Neural cell (in vitro differentiated cells): ENCODE results near the gene NYAP1. TPM values are rescaled to one million over a fixed set of nuclear protein-coding genes. Genes with fewer than 3 reads are reported as not detected.
"Not testable (repeated sequence)": the region's sequence is repeated elsewhere in the genome, so short reads cannot be mapped to it uniquely, and the experiment has no call there.

ENCODE experiments used
- H2AFZ ChIP-seq: fragments of 200-600, 300-800 bp; sonication (generic), shearing (Covaris generic); 2 replicates; pipeline ENCODE4 v1.6.0; 2014; ENCODE audit warnings: low read depth, mild to moderate bottlenecking, antibody characterized with exemption, low read length, moderate library complexity
- H3F3A ChIP-seq: fragments of 200-600 bp; shearing (Covaris generic); 2 replicates; pipeline ENCODE4 v1.6.1; 2016; ENCODE audit warnings: mild to moderate bottlenecking, moderate library complexity, mixed read lengths, antibody characterized with exemption, low read length; ENCODE audit not compliant: insufficient read depth, poor library complexity, severe bottlenecking
- H3K27ac ChIP-seq: fragments of 200-600, 300-800 bp; sonication (generic), shearing (Covaris generic); 2 replicates; pipeline ENCODE4 v1.5.1; 2014; ENCODE audit warnings: mild to moderate bottlenecking, low read length, moderate library complexity
- H3K27me3 ChIP-seq: fragments of 300-800, 200-600 bp; sonication (generic), shearing (Covaris generic); 2 replicates; pipeline ENCODE4 v1.6.0; 2014; ENCODE audit warnings: mild to moderate bottlenecking, low read depth, low read length, moderate library complexity; ENCODE audit not compliant: insufficient read depth
- H3K36me3 ChIP-seq: fragments of 300-800, 200-600 bp; sonication (generic), shearing (Covaris generic); 2 replicates; pipeline ENCODE4 v1.5.1; 2014; ENCODE audit warnings: mild to moderate bottlenecking, antibody characterized with exemption, low read length, moderate library complexity; ENCODE audit not compliant: insufficient read depth
- H3K4me2 ChIP-seq: fragments of 300-800, 200-600 bp; sonication (generic), shearing (Covaris generic); 2 replicates; pipeline ENCODE4 v1.6.0; 2014; ENCODE audit warnings: mild to moderate bottlenecking, low read length
- H3K4me3 ChIP-seq: fragments of 300-800, 200-600 bp; sonication (generic), shearing (Covaris generic); 2 replicates; pipeline ENCODE4 v1.5.1; 2014; ENCODE audit warnings: mild to moderate bottlenecking, low read length, moderate library complexity
- H3K79me2 ChIP-seq: fragments of 200-600 bp; shearing (Covaris generic); replicated peaks from 2 replicates; pipeline ENCODE4 v1.6.0; 2014; ENCODE audit warnings: mild to moderate bottlenecking, low read length, moderate library complexity; ENCODE audit not compliant: insufficient read depth
- H3K9ac ChIP-seq: fragments of 300-800, 200-600 bp; sonication (generic), shearing (Covaris generic); 2 replicates; pipeline ENCODE4 v1.6.1; 2016; ENCODE audit warnings: mild to moderate bottlenecking, low read length, mixed read lengths
- H3K9me2 ChIP-seq: fragments of 200-600 bp; shearing (Covaris generic); 2 replicates; pipeline ENCODE4 v1.6.1; 2016; ENCODE audit warnings: mild to moderate bottlenecking, low read length, mixed read lengths; ENCODE audit not compliant: insufficient read depth
- H3K9me3 ChIP-seq: fragments of 200-600, 300-800 bp; sonication (generic), shearing (Covaris generic); 2 replicates; pipeline ENCODE4 v1.6.1; 2016; ENCODE audit warnings: mild to moderate bottlenecking, mixed run types, low read length, moderate library complexity, mixed read lengths
- H4K20me1 ChIP-seq: fragments of 200-600 bp; shearing (Covaris generic); 2 replicates; pipeline ENCODE4 v1.6.1; 2016; ENCODE audit warnings: mild to moderate bottlenecking, mixed run types; ENCODE audit not compliant: insufficient read depth
- EP300 ChIP-seq: fragments of 450-650 bp; conservative IDR thresholded peaks from 2 replicates; pipeline ENCODE4 v1.6.1; 2014; ENCODE audit warnings: antibody characterized with exemption, mild to moderate bottlenecking, moderate library complexity; ENCODE audit not compliant: poor library complexity, severe bottlenecking
- EZH2 ChIP-seq: fragments of 200-600, 300-800 bp; shearing (Covaris generic), sonication (generic); IDR thresholded peaks from 2 replicates; pipeline ENCODE4 v1.6.1; 2014; ENCODE audit warnings: antibody characterized with exemption, low read length, borderline replicate concordance, mild to moderate bottlenecking; ENCODE audit not compliant: insufficient read depth, poor library complexity, severe bottlenecking
- MXI1 ChIP-seq: fragments of 450-650 bp; conservative IDR thresholded peaks from 2 replicates; pipeline ENCODE4 v1.6.1; 2014; ENCODE audit warnings: antibody characterized with exemption, mild to moderate bottlenecking; ENCODE audit not compliant: poor library complexity, severe bottlenecking
- POLR2AphosphoS5 ChIP-seq: IDR thresholded peaks from 2 replicates; pipeline ENCODE4 v1.6.1; 2012
- RAD21 ChIP-seq: fragments of 450-650 bp; conservative IDR thresholded peaks from 2 replicates; pipeline ENCODE4 v1.6.1; 2014; ENCODE audit warnings: antibody characterized with exemption, mild to moderate bottlenecking, moderate library complexity
- REST ChIP-seq: IDR thresholded peaks from 2 replicates; pipeline ENCODE4 v1.6.1; 2012; ENCODE audit warnings: borderline replicate concordance
- SMC3 ChIP-seq: fragments of 450-650 bp; conservative IDR thresholded peaks from 2 replicates; pipeline ENCODE4 v1.6.1; 2014; ENCODE audit warnings: antibody characterized with exemption, mild to moderate bottlenecking, moderate library complexity; ENCODE audit not compliant: poor library complexity
- TAF1 ChIP-seq: IDR thresholded peaks from 2 replicates; pipeline ENCODE4 v1.6.1; 2012; ENCODE audit warnings: low read depth
- polyA plus RNA-seq: library from polyadenylated mRNA; depleted of rRNA; stranded (reverse); fragments of >200 nt; gene quantifications from 2 replicates; pipeline ENCODE4 v1.2.3, GENCODE V29; 2014
- TF ChIP-seq, protein P1 (sequence below): fragments of 450-650 bp; IDR thresholded peaks from 2 replicates; pipeline ENCODE4 v1.5.1; 2014; ENCODE audit warnings: antibody characterized with exemption, mild to moderate bottlenecking, moderate library complexity; ENCODE audit not compliant: poor library complexity, severe bottlenecking

NYAP1 gene
- polyA plus RNA-seq, 1 donor from 2014 or later: 70.1 TPM

DNA sequence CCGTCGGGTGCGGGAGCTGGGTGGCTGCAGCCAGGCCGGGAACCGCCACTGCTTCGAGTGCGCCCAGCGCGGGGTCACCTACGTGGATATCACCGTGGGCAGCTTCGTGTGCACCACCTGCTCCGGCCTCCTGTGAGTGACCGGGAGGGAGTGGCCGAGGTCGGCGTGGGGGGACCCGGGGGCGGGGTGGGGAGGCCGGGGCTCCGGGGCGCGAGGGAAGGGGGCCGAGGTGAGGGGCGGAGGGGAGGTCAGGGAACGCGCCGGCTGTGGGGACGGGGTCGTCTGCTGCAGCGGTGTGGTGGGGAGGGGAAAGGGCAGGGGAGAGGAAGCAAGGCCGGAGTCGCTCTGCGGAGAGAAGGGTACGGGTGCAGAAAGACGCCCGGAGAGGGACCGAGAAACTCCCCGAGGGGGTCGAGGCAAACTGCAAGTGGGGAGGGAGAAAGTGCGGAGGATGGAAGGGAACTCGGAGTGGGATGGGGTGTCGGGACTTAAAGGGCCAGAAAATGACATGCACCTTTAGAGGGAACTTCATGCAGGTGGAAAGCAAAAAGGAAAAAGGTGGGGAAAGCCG is 55.8 kb downstream of the NYAP1 start:
- TF ChIP-seq POLR2AphosphoS5 (no peak), REST (no peak), EP300 (no peak), SMC3 (no peak), RAD21 (no peak), TAF1 (no peak), MXI1 (no peak), EZH2 (no peak)
- TF ChIP-seq, protein P1, sequence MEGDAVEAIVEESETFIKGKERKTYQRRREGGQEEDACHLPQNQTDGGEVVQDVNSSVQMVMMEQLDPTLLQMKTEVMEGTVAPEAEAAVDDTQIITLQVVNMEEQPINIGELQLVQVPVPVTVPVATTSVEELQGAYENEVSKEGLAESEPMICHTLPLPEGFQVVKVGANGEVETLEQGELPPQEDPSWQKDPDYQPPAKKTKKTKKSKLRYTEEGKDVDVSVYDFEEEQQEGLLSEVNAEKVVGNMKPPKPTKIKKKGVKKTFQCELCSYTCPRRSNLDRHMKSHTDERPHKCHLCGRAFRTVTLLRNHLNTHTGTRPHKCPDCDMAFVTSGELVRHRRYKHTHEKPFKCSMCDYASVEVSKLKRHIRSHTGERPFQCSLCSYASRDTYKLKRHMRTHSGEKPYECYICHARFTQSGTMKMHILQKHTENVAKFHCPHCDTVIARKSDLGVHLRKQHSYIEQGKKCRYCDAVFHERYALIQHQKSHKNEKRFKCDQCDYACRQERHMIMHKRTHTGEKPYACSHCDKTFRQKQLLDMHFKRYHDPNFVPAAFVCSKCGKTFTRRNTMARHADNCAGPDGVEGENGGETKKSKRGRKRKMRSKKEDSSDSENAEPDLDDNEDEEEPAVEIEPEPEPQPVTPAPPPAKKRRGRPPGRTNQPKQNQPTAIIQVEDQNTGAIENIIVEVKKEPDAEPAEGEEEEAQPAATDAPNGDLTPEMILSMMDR: no peak
- no peaks in the 10 kb centered on the region for H4K20me1 ChIP-seq
- H2AFZ ChIP-seq: peak overlapping the region; percentile 46
- H3F3A ChIP-seq: no peaks in the 10 kb centered on the region
- peak overlapping the region; percentile 31 for H3K4me2 ChIP-seq
- H3K9me2 ChIP-seq: no peaks in the 10 kb centered on the region
- peak overlapping the region; percentile 39 for H3K27ac ChIP-seq
- no peaks in the 10 kb centered on the region for H3K27me3 ChIP-seq
- no peaks in the 10 kb centered on the region for H3K36me3 ChIP-seq
- H3K9ac ChIP-seq: peak overlapping the region; percentile 67
- peak overlapping the region; percentile 80 for H3K4me3 ChIP-seq
- H3K9me3 ChIP-seq: no peaks in the 10 kb centered on the region
- peaks cover 7% of the 10 kb centered on the region for H3K79me2 ChIP-seq

DNA sequence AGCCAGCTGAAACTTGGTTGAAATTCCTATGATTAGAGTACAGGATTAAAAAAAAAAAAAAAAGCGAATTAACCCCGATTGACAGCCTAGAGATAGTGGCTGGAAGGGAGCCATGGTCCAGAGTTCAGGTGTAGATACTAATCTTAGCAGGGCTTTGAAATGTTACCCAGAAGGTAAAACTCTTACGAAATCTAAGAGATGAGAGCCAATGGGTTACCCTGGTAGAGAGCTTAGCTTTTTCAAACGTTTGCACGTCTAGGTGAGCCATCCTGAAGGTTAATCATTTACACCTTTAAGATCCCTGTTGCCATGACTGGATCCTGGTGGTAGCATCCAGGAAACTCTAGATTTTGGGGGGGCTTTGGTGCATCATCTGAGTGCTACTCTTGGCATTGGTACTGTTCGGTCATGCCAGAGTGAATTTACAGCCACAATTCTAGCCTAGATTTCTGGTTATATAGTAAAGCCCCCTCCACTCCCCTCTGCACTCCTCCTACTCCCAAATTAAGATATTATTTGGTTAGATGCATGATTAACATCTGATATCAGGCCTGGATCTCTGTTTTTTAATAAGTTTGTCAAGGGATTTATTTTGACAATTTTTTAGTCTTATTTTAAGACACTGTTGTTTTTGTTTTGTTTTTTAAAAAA is 56.5 kb downstream of the NYAP1 start:
- no peak overlapping the region for H2AFZ ChIP-seq
- H3K9me2 ChIP-seq: no peaks in the 10 kb centered on the region
- H3K79me2 ChIP-seq: peaks cover 7% of the 10 kb centered on the region
- H3K27ac ChIP-seq: no peak overlapping the region
- H3K9ac ChIP-seq: peak overlapping the region; percentile 67
- no peaks in the 10 kb centered on the region for H3K9me3 ChIP-seq
- H3K27me3 ChIP-seq: no peaks in the 10 kb centered on the region
- peak overlapping the region; percentile 80 for H3K4me3 ChIP-seq
- no peaks in the 10 kb centered on the region for H4K20me1 ChIP-seq
- H3F3A ChIP-seq: no peaks in the 10 kb centered on the region
- TF ChIP-seq SMC3: no peak
- no peak for TF ChIP-seq REST
- TF ChIP-seq TAF1: no peak
- no peak for TF ChIP-seq MXI1
- TF ChIP-seq EZH2: no peak
- no peak for TF ChIP-seq RAD21
- TF ChIP-seq POLR2AphosphoS5: no peak
- no peak for TF ChIP-seq EP300
- TF ChIP-seq, protein P1: no peak
- H3K4me2 ChIP-seq: peak overlapping the region; percentile 31
- no peaks in the 10 kb centered on the region for H3K36me3 ChIP-seq

- not testable (repeated sequence) for H3K27me3 ChIP-seq, H4K20me1 ChIP-seq, H3K4me2 ChIP-seq, H3K9me3 ChIP-seq, H3K36me3 ChIP-seq, H3K4me3 ChIP-seq, H2AFZ ChIP-seq, H3K9me2 ChIP-seq, H3K27ac ChIP-seq, H3K9ac ChIP-seq, H3K79me2 ChIP-seq, H3F3A ChIP-seq
Measured at GRCh38 chr7:100541309-100541708, 57.6 kb downstream of the NYAP1 start.
